Measurements from ENCODE around the gene FAM168B.

The FAM168B gene

GRCh38 chr2:131046028-131046917, 47.0 kb downstream of the FAM168B start:
- peaks cover 5% of the 10 kb centered on the region for H3K36me3 ChIP-seq (ENCODE audit: control insufficient read depth, insufficient read depth, low read length)
- no peak overlapping the region for H2BK120ac ChIP-seq (ENCODE audit: low read depth, low read length)
- H3K4ac ChIP-seq (ENCODE audit: low read depth, low read length) = no peak overlapping the region
- no peak overlapping the region for H3K9ac ChIP-seq (ENCODE audit: low read length)
- no peak overlapping the region for H3K4me3 ChIP-seq (ENCODE audit: low read length)
- H2BK5ac ChIP-seq (ENCODE audit: low read length) = no peak overlapping the region
- H3K79me1 ChIP-seq (ENCODE audit: low read length) = peaks cover 4% of the 10 kb centered on the region
- H3K27me3 ChIP-seq (ENCODE audit: insufficient read depth, low read length, poor library complexity) = no peaks in the 10 kb centered on the region
- no peak overlapping the region for H3K4me2 ChIP-seq (ENCODE audit: low read length)
- no peak overlapping the region for H3K56ac ChIP-seq (ENCODE audit: low read length)
- H4K8ac ChIP-seq (ENCODE audit: low read depth, low read length) = no peak overlapping the region
- DNase-seq = no peak
- no peak overlapping the region for H3K18ac ChIP-seq (ENCODE audit: low read length)
- no peak overlapping the region for H2AK5ac ChIP-seq (ENCODE audit: low read length)
- no peak overlapping the region for H3K23ac ChIP-seq (ENCODE audit: low read length)
- peaks cover 2% of the 10 kb centered on the region for H3K79me2 ChIP-seq (ENCODE audit: control insufficient read depth, insufficient read depth, low read length)
- H2BK15ac ChIP-seq (replicated peaks; ENCODE audit: low read depth) = no peak overlapping the region
- H3K4me1 ChIP-seq (ENCODE audit: control insufficient read depth, low read depth, low read length) = no peaks in the 10 kb centered on the region
- no peak overlapping the region for H4K5ac ChIP-seq (ENCODE audit: low read length)
- no peak overlapping the region for H3K27ac ChIP-seq (ENCODE audit: low read depth, low read length)
- WGBS (ENCODE audit: extremely low coverage, insufficient coverage, low lambda C conversion rate) = no CpG with 5 or more reads among the region's 32 CpGs

GRCh38 chr2:131045286-131046027, 47.8 kb downstream of the FAM168B start:
- no peak overlapping the region for H4K8ac ChIP-seq (ENCODE audit: low read depth, low read length)
- H2BK15ac ChIP-seq (replicated peaks; ENCODE audit: low read depth) = no peak overlapping the region
- H3K23ac ChIP-seq (ENCODE audit: low read length) = no peak overlapping the region
- H3K56ac ChIP-seq (ENCODE audit: low read length) = no peak overlapping the region
- H3K79me2 ChIP-seq (ENCODE audit: control insufficient read depth, insufficient read depth, low read length) = no peaks in the 10 kb centered on the region
- no peak for DNase-seq
- H3K18ac ChIP-seq (ENCODE audit: low read length) = no peak overlapping the region
- no peak overlapping the region for H3K4ac ChIP-seq (ENCODE audit: low read depth, low read length)
- no peak overlapping the region for H3K9ac ChIP-seq (ENCODE audit: low read length)
- peaks cover 5% of the 10 kb centered on the region for H3K36me3 ChIP-seq (ENCODE audit: control insufficient read depth, insufficient read depth, low read length)
- no peak overlapping the region for H4K5ac ChIP-seq (ENCODE audit: low read length)
- H2AK5ac ChIP-seq (ENCODE audit: low read length) = no peak overlapping the region
- H3K4me3 ChIP-seq (ENCODE audit: low read length) = no peak overlapping the region
- H3K27ac ChIP-seq (ENCODE audit: low read depth, low read length) = no peak overlapping the region
- no CpG with 5 or more reads among the region's 8 CpGs for WGBS (ENCODE audit: extremely low coverage, insufficient coverage, low lambda C conversion rate)
- H3K27me3 ChIP-seq (ENCODE audit: insufficient read depth, low read length, poor library complexity) = no peaks in the 10 kb centered on the region
- H3K4me1 ChIP-seq (ENCODE audit: control insufficient read depth, low read depth, low read length) = no peaks in the 10 kb centered on the region
- H3K4me2 ChIP-seq (ENCODE audit: low read length) = no peak overlapping the region
- H3K79me1 ChIP-seq (ENCODE audit: low read length) = peaks cover 2% of the 10 kb centered on the region
- no peak overlapping the region for H2BK120ac ChIP-seq (ENCODE audit: low read depth, low read length)
- H2BK5ac ChIP-seq (ENCODE audit: low read length) = no peak overlapping the region

GRCh38 chr2:131044757-131045150, 48.5 kb downstream of the FAM168B start:
- Histone ChIP-seq H3K27me3 (ENCODE audit: insufficient read depth, low read length, poor library complexity) (no peaks in the 10 kb centered on the region), H3K4me3 (ENCODE audit: low read length) (no peak overlapping the region), H2AK5ac (ENCODE audit: low read length) (no peak overlapping the region), H3K56ac (ENCODE audit: low read length) (no peak overlapping the region), H3K9ac (ENCODE audit: low read length) (no peak overlapping the region), H3K36me3 (ENCODE audit: control insufficient read depth, insufficient read depth, low read length) (peaks cover 4% of the 10 kb centered on the region), H3K4ac (ENCODE audit: low read depth, low read length) (no peak overlapping the region), H3K18ac (ENCODE audit: low read length) (no peak overlapping the region), H4K8ac (ENCODE audit: low read depth, low read length) (no peak overlapping the region), H3K23ac (ENCODE audit: low read length) (no peak overlapping the region), H3K27ac (ENCODE audit: low read depth, low read length) (no peak overlapping the region), H3K4me1 (ENCODE audit: control insufficient read depth, low read depth, low read length) (no peaks in the 10 kb centered on the region), H3K79me1 (ENCODE audit: low read length) (peaks cover 2% of the 10 kb centered on the region), H3K4me2 (ENCODE audit: low read length) (no peak overlapping the region), H2BK120ac (ENCODE audit: low read depth, low read length) (no peak overlapping the region), H4K5ac (ENCODE audit: low read length) (no peak overlapping the region), H2BK15ac (replicated peaks; ENCODE audit: low read depth) (no peak overlapping the region), H3K79me2 (ENCODE audit: control insufficient read depth, insufficient read depth, low read length) (no peaks in the 10 kb centered on the region), H2BK5ac (ENCODE audit: low read length) (no peak overlapping the region)
- WGBS (ENCODE audit: extremely low coverage, insufficient coverage, low lambda C conversion rate) = no CpG with 5 or more reads among the region's 11 CpGs
- no peak for DNase-seq

GRCh38 chr2:131044075-131044756, 49.0 kb downstream of the FAM168B start:
- Histone ChIP-seq H2BK120ac (ENCODE audit: low read depth, low read length) (no peak overlapping the region), H3K79me2 (ENCODE audit: control insufficient read depth, insufficient read depth, low read length) (no peaks in the 10 kb centered on the region), H3K4me2 (ENCODE audit: low read length) (no peak overlapping the region), H2AK5ac (ENCODE audit: low read length) (no peak overlapping the region), H3K36me3 (ENCODE audit: control insufficient read depth, insufficient read depth, low read length) (peaks cover 2% of the 10 kb centered on the region), H4K8ac (ENCODE audit: low read depth, low read length) (no peak overlapping the region), H4K5ac (ENCODE audit: low read length) (no peak overlapping the region), H3K9ac (ENCODE audit: low read length) (no peak overlapping the region), H3K79me1 (ENCODE audit: low read length) (peaks cover 2% of the 10 kb centered on the region), H3K4me3 (ENCODE audit: low read length) (no peak overlapping the region), H3K18ac (ENCODE audit: low read length) (no peak overlapping the region), H3K27ac (ENCODE audit: low read depth, low read length) (no peak overlapping the region), H3K23ac (ENCODE audit: low read length) (no peak overlapping the region), H3K56ac (ENCODE audit: low read length) (no peak overlapping the region), H2BK5ac (ENCODE audit: low read length) (no peak overlapping the region), H2BK15ac (replicated peaks; ENCODE audit: low read depth) (no peak overlapping the region), H3K27me3 (ENCODE audit: insufficient read depth, low read length, poor library complexity) (no peaks in the 10 kb centered on the region), H3K4me1 (ENCODE audit: control insufficient read depth, low read depth, low read length) (no peaks in the 10 kb centered on the region), H3K4ac (ENCODE audit: low read depth, low read length) (no peak overlapping the region)
- no peak for DNase-seq
- no CpG with 5 or more reads among the region's 24 CpGs for WGBS (ENCODE audit: extremely low coverage, insufficient coverage, low lambda C conversion rate)

- H3K79me1 ChIP-seq (ENCODE audit: low read length) = no peaks in the 10 kb centered on the region
Measured at GRCh38 chr2:131043199-131044074, 49.8 kb downstream of the FAM168B start.

More at GRCh38 chr2:131043199-131044074, 49.8 kb downstream of the FAM168B start:
- H4K8ac ChIP-seq (ENCODE audit: low read depth, low read length) = no peak overlapping the region
- no peak overlapping the region for H2BK15ac ChIP-seq (replicated peaks; ENCODE audit: low read depth)
- H3K9ac ChIP-seq (ENCODE audit: low read length) = no peak overlapping the region
- no peak overlapping the region for H3K4me2 ChIP-seq (ENCODE audit: low read length)
- H3K27me3 ChIP-seq (ENCODE audit: insufficient read depth, low read length, poor library complexity) = no peaks in the 10 kb centered on the region
- DNase-seq = no peak
- no peaks in the 10 kb centered on the region for H3K79me2 ChIP-seq (ENCODE audit: control insufficient read depth, insufficient read depth, low read length)
- no peak overlapping the region for H3K4me3 ChIP-seq (ENCODE audit: low read length)
- no peak overlapping the region for H3K18ac ChIP-seq (ENCODE audit: low read length)
- WGBS (ENCODE audit: extremely low coverage, insufficient coverage, low lambda C conversion rate) = no CpG with 5 or more reads among the region's 18 CpGs
- no peaks in the 10 kb centered on the region for H3K4me1 ChIP-seq (ENCODE audit: control insufficient read depth, low read depth, low read length)
- no peak overlapping the region for H2BK120ac ChIP-seq (ENCODE audit: low read depth, low read length)
- no peak overlapping the region for H2BK5ac ChIP-seq (ENCODE audit: low read length)
- H3K23ac ChIP-seq (ENCODE audit: low read length) = no peak overlapping the region
- no peak overlapping the region for H2AK5ac ChIP-seq (ENCODE audit: low read length)
- H3K4ac ChIP-seq (ENCODE audit: low read depth, low read length) = no peak overlapping the region
- H4K5ac ChIP-seq (ENCODE audit: low read length) = no peak overlapping the region
- H3K27ac ChIP-seq (ENCODE audit: low read depth, low read length) = no peak overlapping the region
- peaks cover 2% of the 10 kb centered on the region for H3K36me3 ChIP-seq (ENCODE audit: control insufficient read depth, insufficient read depth, low read length)
- no peak overlapping the region for H3K56ac ChIP-seq (ENCODE audit: low read length)

All from mesendoderm (in vitro differentiated cells).